ENCODE measurements around the gene NR6A1.

DNA sequence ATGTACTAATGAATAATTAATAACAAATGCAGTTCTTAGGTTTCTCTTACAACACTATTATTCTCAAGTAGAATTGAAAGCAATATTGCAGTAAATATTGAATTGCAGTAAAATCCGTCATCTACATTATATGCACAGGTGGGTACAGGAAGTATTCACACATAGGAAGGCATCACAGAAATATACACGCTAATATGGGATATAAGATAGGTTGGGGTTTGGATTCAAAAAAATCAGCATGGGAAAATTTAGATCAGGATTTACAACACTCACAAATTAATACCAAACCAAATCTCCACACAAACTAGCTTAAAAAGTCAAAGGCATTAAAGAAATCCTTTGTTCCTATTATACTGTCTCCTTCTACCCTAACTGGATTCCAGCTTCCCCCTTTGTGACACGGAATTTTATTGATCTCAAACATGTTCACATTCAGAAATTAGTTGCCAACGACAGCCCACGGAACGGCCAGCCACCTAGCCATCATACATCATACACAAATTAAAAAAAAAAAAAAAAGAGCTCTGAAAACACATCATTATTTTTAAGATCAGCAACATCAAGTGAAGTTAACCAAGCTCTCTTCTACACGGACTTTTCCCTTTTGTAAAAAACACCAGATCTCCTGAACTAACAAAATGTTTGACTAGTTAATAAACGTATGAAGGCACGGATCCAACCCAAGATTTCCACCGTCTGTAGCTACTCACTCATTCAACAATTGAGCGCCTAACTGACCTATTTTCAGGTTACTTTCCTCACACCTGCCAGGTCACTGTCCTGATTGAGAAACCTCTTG is 2.2 kb downstream of the NR6A1 start:
- TF ChIP-seq, protein P1, sequence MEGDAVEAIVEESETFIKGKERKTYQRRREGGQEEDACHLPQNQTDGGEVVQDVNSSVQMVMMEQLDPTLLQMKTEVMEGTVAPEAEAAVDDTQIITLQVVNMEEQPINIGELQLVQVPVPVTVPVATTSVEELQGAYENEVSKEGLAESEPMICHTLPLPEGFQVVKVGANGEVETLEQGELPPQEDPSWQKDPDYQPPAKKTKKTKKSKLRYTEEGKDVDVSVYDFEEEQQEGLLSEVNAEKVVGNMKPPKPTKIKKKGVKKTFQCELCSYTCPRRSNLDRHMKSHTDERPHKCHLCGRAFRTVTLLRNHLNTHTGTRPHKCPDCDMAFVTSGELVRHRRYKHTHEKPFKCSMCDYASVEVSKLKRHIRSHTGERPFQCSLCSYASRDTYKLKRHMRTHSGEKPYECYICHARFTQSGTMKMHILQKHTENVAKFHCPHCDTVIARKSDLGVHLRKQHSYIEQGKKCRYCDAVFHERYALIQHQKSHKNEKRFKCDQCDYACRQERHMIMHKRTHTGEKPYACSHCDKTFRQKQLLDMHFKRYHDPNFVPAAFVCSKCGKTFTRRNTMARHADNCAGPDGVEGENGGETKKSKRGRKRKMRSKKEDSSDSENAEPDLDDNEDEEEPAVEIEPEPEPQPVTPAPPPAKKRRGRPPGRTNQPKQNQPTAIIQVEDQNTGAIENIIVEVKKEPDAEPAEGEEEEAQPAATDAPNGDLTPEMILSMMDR (IDR thresholded peaks at IDR 0.05) = no peak
- TF ChIP-seq POLR2A (IDR thresholded peaks at IDR 0.05) (no peak), POLR2AphosphoS5 (IDR thresholded peaks at IDR 0.05) (no peak)
